Endothelial cell of umbilical vein (primary cell): ENCODE measurements around the gene CDK10. TPM values are rescaled to one million over a fixed set of nuclear protein-coding genes. Genes with fewer than 3 reads are reported as not detected.

Source experiments
- Bru-seq: library from RNA; stranded (reverse); fragments of 400-500 nt; gene quantifications from one replicate; lab custom pipeline; 2021; lab: Mats Ljungman, UMichigan
- BruChase-seq, 2 experiments: library from RNA; stranded (reverse); fragments of 400-500 nt; gene quantifications; one replicate each; lab custom pipeline; 2021; lab: Mats Ljungman, UMichigan
- BruUV-seq: library from RNA; stranded (reverse); fragments of 400-500 nt; replicated peaks from 2 replicates; lab custom pipeline; 2021; lab: Mats Ljungman, UMichigan
- CTCF ChIA-PET: fragments of 300-600, 350-600 bp; sonication (Branson Sonifier 250); formaldehyde crosslinking; loops from one replicate; lab custom pipeline; 2021; ENCODE audit warnings: antibody characterized with exemption, inconsistent platforms; lab: Charles Lee
- POLR2A ChIA-PET: fragments of 300-600, 350-600 bp; sonication (Branson Sonifier 250); formaldehyde crosslinking; loops from one replicate; lab custom pipeline; 2021; ENCODE audit warnings: antibody characterized with exemption, inconsistent platforms; lab: Charles Lee
- DNase-seq: peaks from one replicate; pipeline ENCODE4 v3.0.0-alpha.2; 2011; ENCODE audit warnings: low read depth, low spot score
- FAIRE-seq: peaks from 2 replicates; lab custom pipeline; 2011; peaks lifted over from hg19 to GRCh38; lab: Jason Lieb, UNC
- H2AFZ ChIP-seq: 2 replicates; pipeline ENCODE4 v1.6.0; 2012; ENCODE audit warnings: low read depth, low read length, control low read depth, inconsistent platforms
- H3K27ac ChIP-seq: 2 replicates; pipeline ENCODE4 v1.5.1; 2011; ENCODE audit warnings: low read depth, mild to moderate bottlenecking, control low read depth, low read length, moderate library complexity; ENCODE audit not compliant: insufficient read depth
- H3K27me3 ChIP-seq, 2 experiments: 2 replicates each; pipeline versions ENCODE4 v1.6.0 to v1.6.1; 2011; ENCODE audit warnings: low read length in 2 of 2, mixed read lengths in 1 of 2; ENCODE audit not compliant: control insufficient read depth in 2 of 2, insufficient read depth in 2 of 2
- H3K36me3 ChIP-seq, 2 experiments: 2 replicates in 1 of 2; 3 replicates in 1 of 2; pipeline ENCODE4 v1.5.1; 2011; ENCODE audit warnings: low read length in 2 of 2, mild to moderate bottlenecking in 1 of 2, moderate library complexity in 1 of 2; ENCODE audit not compliant: control insufficient read depth in 2 of 2, insufficient read depth in 2 of 2; ENCODE audit errors: extremely low read depth in 1 of 2
- H3K4me1 ChIP-seq: 3 replicates; pipeline ENCODE4 v1.5.1; 2011; ENCODE audit warnings: mild to moderate bottlenecking, low read length; ENCODE audit not compliant: control insufficient read depth, insufficient read depth; ENCODE audit errors: extremely low read depth
- H3K4me2 ChIP-seq: 2 replicates; pipeline ENCODE4 v1.6.1; 2011; ENCODE audit warnings: low read length, control low read depth, mixed read lengths; ENCODE audit not compliant: insufficient read depth
- H3K4me3 ChIP-seq, 3 experiments: fragments of 200-600 bp in 1 of 3; sonication (generic), shearing (Covaris generic) in 1 of 3; replicated peaks in 1 of 3; 2 replicates each; pipeline ENCODE4 v1.5.1; 2011 to 2016; ENCODE audit warnings: control low read depth in 3 of 3, low read length in 3 of 3, mild to moderate bottlenecking in 2 of 3, inconsistent platforms in 1 of 3, low read depth in 1 of 3, moderate library complexity in 1 of 3; ENCODE audit not compliant: insufficient read depth in 1 of 3
- H3K79me2 ChIP-seq: 2 replicates; pipeline ENCODE4 v1.6.0; 2012; ENCODE audit warnings: low read length, inconsistent platforms; ENCODE audit not compliant: control insufficient read depth, insufficient read depth
- H3K9ac ChIP-seq: replicated peaks from 2 replicates; pipeline ENCODE3; 2011; ENCODE audit warnings: low read length, control low read depth; ENCODE audit not compliant: insufficient read depth; ENCODE audit errors: extremely low read depth
- H3K9me1 ChIP-seq: replicated peaks from 3 replicates; pipeline ENCODE4 v1.6.0; 2011; ENCODE audit warnings: mild to moderate bottlenecking, low read length; ENCODE audit not compliant: control insufficient read depth, insufficient read depth; ENCODE audit errors: extremely low read depth
- H3K9me3 ChIP-seq: replicated peaks from 2 replicates; pipeline ENCODE4 v1.5.1; 2012; ENCODE audit warnings: low read length, inconsistent platforms; ENCODE audit not compliant: control insufficient read depth, insufficient read depth
- H4K20me1 ChIP-seq: replicated peaks from 2 replicates; pipeline ENCODE3; 2011; ENCODE audit warnings: mild to moderate bottlenecking, low read length; ENCODE audit not compliant: control insufficient read depth, insufficient read depth; ENCODE audit errors: extremely low read depth
- EZH2 ChIP-seq: IDR thresholded peaks from 2 replicates; pipeline ENCODE4 v1.6.1; 2012; ENCODE audit warnings: borderline replicate concordance, low read depth, mild to moderate bottlenecking, moderate library complexity, low read length, inconsistent platforms; ENCODE audit not compliant: severe bottlenecking
- FOS ChIP-seq: IDR thresholded peaks from 2 replicates; pipeline ENCODE4 v1.6.1; 2011; ENCODE audit warnings: mild to moderate bottlenecking, low read length, moderate library complexity, borderline replicate concordance; ENCODE audit not compliant: insufficient read depth
- GATA2 ChIP-seq: IDR thresholded peaks from 2 replicates; pipeline ENCODE4 v1.7.0; 2011; ENCODE audit warnings: low read depth, mild to moderate bottlenecking, moderate library complexity, mixed read lengths, low read length; ENCODE audit not compliant: insufficient read length, insufficient read depth
- JUN ChIP-seq: IDR thresholded peaks from 2 replicates; pipeline ENCODE4 v1.6.1; 2011; ENCODE audit warnings: borderline replicate concordance, low read depth; ENCODE audit not compliant: insufficient read length, insufficient read depth
- MYC ChIP-seq: IDR thresholded peaks from one replicate; pipeline ENCODE4 v1.6.1; 2011; ENCODE audit warnings: mild to moderate bottlenecking, low read depth, low read length
- POLR2A ChIP-seq: IDR thresholded peaks from 2 replicates; pipeline ENCODE4 v1.6.1; 2012; ENCODE audit warnings: low read depth, mild to moderate bottlenecking, control low read depth, low read length
- POLR2AphosphoS5 ChIP-seq: IDR thresholded peaks from 2 replicates; pipeline ENCODE4 v1.6.1; 2012; ENCODE audit warnings: low read depth, mild to moderate bottlenecking, control low read depth, low read length, moderate library complexity; ENCODE audit not compliant: insufficient read depth
- dilution Hi-C: fragments of 300-500 bp; cut with MboI; formaldehyde crosslinking; loops from one replicate; pipeline ENCODE4 v1.15.0; 2019; ENCODE audit warnings: low sequenced_read_pairs; ENCODE audit not compliant: extremely low pct_ligation_motif_present
- intact Hi-C: fragments of 100-400 bp; cut with micrococcal nuclease; formaldehyde crosslinking; loops from one replicate; pipeline ENCODE4 v1.10.0; 2022
- long read RNA-seq: library from polyadenylated mRNA; stranded (forward); transcript quantifications from one replicate; pipeline ENCODE4 v2.0.0, GENCODE V29; 2021
- polyA minus RNA-seq, 3 experiments: library from RNA; depleted of rRNA, polyadenylated mRNA; stranded (reverse); fragments of >200 nt; gene quantifications; 1 replicate in 1 of 3; 2 replicates in 2 of 3; pipeline ENCODE4 v1.2.3, GENCODE V29; 2011
- polyA plus RNA-seq, 4 experiments: library from polyadenylated mRNA; depleted of rRNA in 3 of 4; stranded (reverse) in 3 of 4; unstranded in 1 of 4; fragments of >200 nt; gene quantifications; 2 replicates each; pipeline versions ENCODE4 v1.2.1 to v1.2.3, GENCODE V29; 2011 to 2012; ENCODE audit warnings: missing spikeins in 1 of 4
- total RNA-seq: library from RNA; stranded (reverse); gene quantifications from 2 replicates; pipeline ENCODE4 v1.2.3, GENCODE V29; 2021
- TF ChIP-seq, protein P1 (sequence below): IDR thresholded peaks from 2 replicates; pipeline ENCODE4 v1.6.1; 2011; ENCODE audit not compliant: insufficient read depth, insufficient read length
- TF ChIP-seq, protein P2 (sequence below), 2 donors: IDR thresholded peaks; 1 replicate in 1 of 2; 2 replicates in 1 of 2; pipeline ENCODE4 v1.5.1; 2011; ENCODE audit warnings: low read length in 2 of 2, mild to moderate bottlenecking in 2 of 2, moderate library complexity in 2 of 2, control low read depth in 1 of 2, inconsistent platforms in 1 of 2, low read depth in 1 of 2; ENCODE audit not compliant: insufficient read depth in 1 of 2; ENCODE audit errors: extremely low read depth in 1 of 2

The CDK10 gene, protein sequence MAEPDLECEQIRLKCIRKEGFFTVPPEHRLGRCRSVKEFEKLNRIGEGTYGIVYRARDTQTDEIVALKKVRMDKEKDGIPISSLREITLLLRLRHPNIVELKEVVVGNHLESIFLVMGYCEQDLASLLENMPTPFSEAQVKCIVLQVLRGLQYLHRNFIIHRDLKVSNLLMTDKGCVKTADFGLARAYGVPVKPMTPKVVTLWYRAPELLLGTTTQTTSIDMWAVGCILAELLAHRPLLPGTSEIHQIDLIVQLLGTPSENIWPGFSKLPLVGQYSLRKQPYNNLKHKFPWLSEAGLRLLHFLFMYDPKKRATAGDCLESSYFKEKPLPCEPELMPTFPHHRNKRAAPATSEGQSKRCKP
- total RNA-seq: 84.0 and 99.9 TPM in 2 replicates
- 74.5 and 83.8 TPM in 2 replicates for polyA plus RNA-seq
- 38.4 and 55.0 TPM in 2 replicates for polyA plus RNA-seq (2011; cell fraction: cytosol; rRNA removed)
- polyA plus RNA-seq (2011; cell fraction: nucleus; rRNA removed): 427 and 457 TPM in 2 replicates
- 40.9 and 50.9 TPM in 2 replicates for polyA plus RNA-seq (2012)
- 46.7 and 52.0 TPM in 2 replicates for polyA minus RNA-seq
- 15.4 TPM for polyA minus RNA-seq (2011; cell fraction: cytosol; rRNA and poly(A)+ RNA removed)
- 55.0 and 57.4 TPM in 2 replicates for polyA minus RNA-seq (2011; cell fraction: nucleus; rRNA and poly(A)+ RNA removed)
- percentile 59 among the genes with signal in this experiment for Bru-seq, nascent RNA
- percentile 84 among the genes with signal in this experiment for BruChase-seq, experiment 1, labeled RNA remaining after a 6-hour chase
- BruChase-seq, experiment 2, labeled RNA remaining after a 2-hour chase: percentile 78 among the genes with signal in this experiment
- long read RNA-seq, transcript CDK10-202 (13 exons, 1,798 nt): major isoform, 30 of 162 reads
- long read RNA-seq, transcript CDK10-212 (12 exons, 1,376 nt): minor isoform, 10 of 162 reads
- long read RNA-seq, partial matches to known transcripts: 35 of 162 reads
- long read RNA-seq, other reads (novel, unspliced or antisense): 83 of 162 reads

DNA sequence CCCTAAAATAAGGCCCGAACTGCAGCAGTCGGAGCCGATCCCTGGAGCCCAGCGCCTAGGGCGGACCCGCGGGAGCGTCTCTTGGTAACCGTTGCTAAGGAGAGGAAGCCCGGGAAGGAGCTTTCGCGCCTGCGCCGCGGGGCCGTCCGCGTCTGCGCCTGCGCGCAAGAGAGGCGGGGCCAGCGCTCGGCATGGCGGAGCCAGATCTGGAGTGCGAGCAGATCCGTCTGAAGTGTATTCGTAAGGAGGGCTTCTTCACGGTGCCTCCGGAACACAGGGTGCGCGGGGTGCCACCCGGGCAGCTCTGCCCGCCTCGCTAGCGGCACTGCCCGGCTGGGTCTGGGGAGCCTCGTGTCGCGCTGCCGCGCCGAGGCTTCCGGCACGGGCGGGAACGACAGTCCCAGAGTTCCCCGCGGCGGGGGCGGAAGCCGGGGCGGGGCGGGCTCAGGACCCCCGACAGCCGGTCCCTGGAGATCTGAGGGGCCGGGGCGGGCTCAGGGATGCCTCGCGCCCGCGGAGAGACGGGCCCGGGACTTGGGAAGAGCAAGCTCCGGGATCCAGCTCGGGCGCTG lies at the start of gene CDK10:
TSS of gene CDK10 (plus strand) at position 170 of the 572 bp plus-strand sequence. CDS start at position 192, 22 bp downstream.
- Histone ChIP-seq H3K79me2 (peaks cover 9% of the 10 kb centered on the region), H3K27ac (peak within 1 kb of the TSS; percentile 14)
- CTCF ChIA-PET: interaction anchor here (0.7 to 2.3 kb wide), 10 partner anchors 11 to 173 kb away, joined by 3 to 21 read pairs (median 3); partner anchors contain the start of genes CHMP1A and SPATA33

More for the DNA sequence above, at the start of gene CDK10:
- peak; percentile 94 for FAIRE-seq
- no peaks in the 10 kb centered on the region for H3K9me3 ChIP-seq
- DNase-seq: peak; percentile 91
- POLR2A ChIA-PET: interaction anchor here (0.5 to 1.1 kb wide), 4 partner anchors 9 to 180 kb away, joined by 3 to 5 read pairs (median 4); no protein-coding TSS in a partner anchor
- dilution Hi-C loops: no loop called here
- H4K20me1 ChIP-seq: no peaks in the 10 kb centered on the region
- H3K36me3 ChIP-seq: peaks cover 3 to 10% of the 10 kb centered on the region in 2 experiments
- BruUV-seq: TSS peak; percentile 36
- no peaks in the 10 kb centered on the region for H3K9me1 ChIP-seq
- TF ChIP-seq EZH2 (no peak), FOS (no peak), JUN (no peak), POLR2AphosphoS5 (peak; percentile 97), MYC (no peak), POLR2A (peak; percentile 89), GATA2 (no peak)
- TF ChIP-seq, protein P1, sequence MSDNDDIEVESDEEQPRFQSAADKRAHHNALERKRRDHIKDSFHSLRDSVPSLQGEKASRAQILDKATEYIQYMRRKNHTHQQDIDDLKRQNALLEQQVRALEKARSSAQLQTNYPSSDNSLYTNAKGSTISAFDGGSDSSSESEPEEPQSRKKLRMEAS: no peak
- TF ChIP-seq, protein P2, sequence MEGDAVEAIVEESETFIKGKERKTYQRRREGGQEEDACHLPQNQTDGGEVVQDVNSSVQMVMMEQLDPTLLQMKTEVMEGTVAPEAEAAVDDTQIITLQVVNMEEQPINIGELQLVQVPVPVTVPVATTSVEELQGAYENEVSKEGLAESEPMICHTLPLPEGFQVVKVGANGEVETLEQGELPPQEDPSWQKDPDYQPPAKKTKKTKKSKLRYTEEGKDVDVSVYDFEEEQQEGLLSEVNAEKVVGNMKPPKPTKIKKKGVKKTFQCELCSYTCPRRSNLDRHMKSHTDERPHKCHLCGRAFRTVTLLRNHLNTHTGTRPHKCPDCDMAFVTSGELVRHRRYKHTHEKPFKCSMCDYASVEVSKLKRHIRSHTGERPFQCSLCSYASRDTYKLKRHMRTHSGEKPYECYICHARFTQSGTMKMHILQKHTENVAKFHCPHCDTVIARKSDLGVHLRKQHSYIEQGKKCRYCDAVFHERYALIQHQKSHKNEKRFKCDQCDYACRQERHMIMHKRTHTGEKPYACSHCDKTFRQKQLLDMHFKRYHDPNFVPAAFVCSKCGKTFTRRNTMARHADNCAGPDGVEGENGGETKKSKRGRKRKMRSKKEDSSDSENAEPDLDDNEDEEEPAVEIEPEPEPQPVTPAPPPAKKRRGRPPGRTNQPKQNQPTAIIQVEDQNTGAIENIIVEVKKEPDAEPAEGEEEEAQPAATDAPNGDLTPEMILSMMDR (IDR thresholded peaks at IDR 0.05; ENCODE audit: extremely low read depth in 1 of 2, insufficient read depth in 1 of 2, low read depth in 1 of 2, low read length in 2 of 2): no peak
- intact Hi-C loops: loop anchor here (1.0 kb wide), 1 partner anchor 14 kb away; no protein-coding TSS in a partner anchor
- H3K4me1 ChIP-seq: peaks cover 4% of the 10 kb centered on the region
- H2AFZ ChIP-seq: peak within 1 kb of the TSS; percentile 66
- H3K27me3 ChIP-seq: no peaks in the 10 kb centered on the region
- peak within 1 kb of the TSS; percentile 25 for H3K4me2 ChIP-seq
- peak within 1 kb of the TSS; percentile 46 for H3K9ac ChIP-seq
- peak within 1 kb of the TSS; percentile 27 to 85 (median 35) for H3K4me3 ChIP-seq
